Activated CD4-positive, CD25-positive, alpha-beta regulatory T cell treated with anti-CD3 and anti-CD28 coated beads, Interleukin-2, amount 50 U/mL, for 16 hours (primary cell): ENCODE measurements around the gene MPST.

Experiments used
- DNase-seq: peaks from one replicate; pipeline ENCODE4 v3.0.0-alpha.2; 2020; ENCODE audit warnings: low read depth, low spot score

Gene MPST

DNA sequence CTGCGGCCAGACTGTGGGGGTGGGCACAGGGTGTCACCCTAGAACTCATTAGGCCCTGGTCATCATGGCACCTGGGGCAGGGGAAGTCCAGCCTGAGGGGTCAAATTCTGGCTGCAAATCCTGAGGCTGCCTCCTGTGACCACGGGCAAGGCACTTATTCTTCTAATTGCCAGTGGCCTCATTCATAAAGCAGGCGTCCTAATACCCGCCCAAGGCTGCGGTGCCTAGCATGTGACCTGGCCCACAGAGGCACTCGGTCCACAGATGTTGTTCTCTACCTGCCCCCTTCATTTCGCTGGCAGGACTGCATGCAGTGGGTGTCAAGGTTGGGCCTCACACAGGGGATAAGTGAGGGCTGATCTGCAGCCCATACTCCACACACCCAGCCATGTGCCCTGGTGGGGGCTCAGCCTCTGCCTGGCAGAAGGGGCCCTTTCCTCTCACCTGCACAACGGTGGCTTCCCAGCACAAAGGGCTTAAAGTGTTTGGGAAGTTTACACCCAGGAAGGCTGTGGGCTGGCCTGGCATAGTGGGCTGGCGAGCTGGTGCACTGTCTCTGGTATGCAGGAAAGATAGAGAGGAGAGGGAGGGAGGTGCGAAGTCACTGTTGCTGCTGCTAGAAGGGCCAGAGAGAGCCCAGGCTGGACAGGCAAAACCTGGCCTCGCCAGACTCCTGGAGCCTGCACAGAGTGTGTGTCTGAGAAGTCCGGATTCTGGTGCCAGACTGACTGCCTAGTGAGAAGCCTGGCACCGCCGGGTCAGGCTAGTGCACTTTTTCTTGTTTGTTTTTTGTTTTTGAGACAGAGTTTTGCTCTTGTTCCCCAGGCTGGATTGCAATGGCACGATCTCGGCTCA, 3.2 kb downstream of the MPST start:
- no peak for DNase-seq

GRCh38 chr22:37023743-37024338, 4.3 kb downstream of the MPST start:
- no peak for DNase-seq

DNA sequence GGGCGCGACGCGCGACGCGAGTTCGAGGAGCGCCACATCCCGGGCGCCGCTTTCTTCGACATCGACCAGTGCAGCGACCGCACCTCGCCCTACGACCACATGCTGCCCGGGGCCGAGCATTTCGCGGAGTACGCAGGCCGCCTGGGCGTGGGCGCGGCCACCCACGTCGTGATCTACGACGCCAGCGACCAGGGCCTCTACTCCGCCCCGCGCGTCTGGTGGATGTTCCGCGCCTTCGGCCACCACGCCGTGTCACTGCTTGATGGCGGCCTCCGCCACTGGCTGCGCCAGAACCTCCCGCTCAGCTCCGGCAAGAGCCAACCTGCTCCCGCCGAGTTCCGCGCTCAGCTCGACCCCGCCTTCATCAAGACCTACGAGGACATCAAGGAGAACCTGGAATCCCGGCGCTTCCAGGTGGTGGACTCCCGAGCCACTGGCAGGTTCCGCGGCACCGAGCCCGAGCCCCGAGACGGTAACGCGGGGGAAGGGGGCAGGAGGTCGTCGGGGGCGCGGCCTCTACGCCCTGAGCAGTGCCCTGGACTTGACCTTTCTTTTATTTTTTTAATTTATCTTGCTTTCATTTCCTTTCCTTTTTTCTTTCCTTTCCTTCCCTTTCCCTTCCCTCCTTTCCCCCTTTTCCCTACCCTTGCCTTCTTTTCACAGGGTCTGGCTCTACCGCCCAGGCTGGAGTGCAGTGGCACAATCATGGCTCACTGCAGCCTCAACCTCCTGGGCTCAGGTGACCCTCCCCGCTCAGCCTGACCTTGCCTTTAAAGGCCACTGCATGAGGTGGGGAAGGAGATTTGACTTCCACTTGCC, 5.0 kb downstream of the MPST start:
- no peak for DNase-seq

GRCh38 chr22:37025500-37026070, 6.0 kb downstream of the MPST start:
- DNase-seq, result no peak

GRCh38 chr22:37026325-37026724, 6.8 kb downstream of the MPST start:
- no peak for DNase-seq

DNA sequence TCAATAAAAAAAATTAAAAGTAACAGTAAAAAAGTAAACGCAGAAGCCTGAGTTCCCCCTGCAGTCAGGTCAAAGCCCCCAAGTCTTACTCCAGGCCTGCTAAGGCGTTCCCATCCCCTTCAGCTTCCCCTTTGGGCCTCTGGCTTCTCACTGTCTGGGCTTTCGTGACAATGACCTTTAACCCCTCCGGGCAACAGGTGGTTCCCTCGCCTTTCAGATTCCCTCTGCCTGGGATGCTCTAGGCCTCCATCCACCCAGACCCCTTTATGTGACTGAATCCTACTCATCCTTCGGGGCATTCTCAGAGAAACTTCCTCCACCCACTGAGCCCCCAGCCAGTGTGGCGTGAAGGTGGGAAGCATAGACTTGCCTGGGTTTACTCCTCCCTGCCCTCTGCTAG, 8.0 kb downstream of the MPST start:
- DNase-seq, result no peak

GRCh38 chr22:37028692-37029674, 9.4 kb downstream of the MPST start:
- no peak for DNase-seq

- no peak for DNase-seq
These were observed 11.2 kb downstream of the MPST start for GRCh38 chr22:37030560-37031281.

- DNase-seq, result no peak
These were observed 12.6 kb downstream of the MPST start for GRCh38 chr22:37032134-37032534.

DNA sequence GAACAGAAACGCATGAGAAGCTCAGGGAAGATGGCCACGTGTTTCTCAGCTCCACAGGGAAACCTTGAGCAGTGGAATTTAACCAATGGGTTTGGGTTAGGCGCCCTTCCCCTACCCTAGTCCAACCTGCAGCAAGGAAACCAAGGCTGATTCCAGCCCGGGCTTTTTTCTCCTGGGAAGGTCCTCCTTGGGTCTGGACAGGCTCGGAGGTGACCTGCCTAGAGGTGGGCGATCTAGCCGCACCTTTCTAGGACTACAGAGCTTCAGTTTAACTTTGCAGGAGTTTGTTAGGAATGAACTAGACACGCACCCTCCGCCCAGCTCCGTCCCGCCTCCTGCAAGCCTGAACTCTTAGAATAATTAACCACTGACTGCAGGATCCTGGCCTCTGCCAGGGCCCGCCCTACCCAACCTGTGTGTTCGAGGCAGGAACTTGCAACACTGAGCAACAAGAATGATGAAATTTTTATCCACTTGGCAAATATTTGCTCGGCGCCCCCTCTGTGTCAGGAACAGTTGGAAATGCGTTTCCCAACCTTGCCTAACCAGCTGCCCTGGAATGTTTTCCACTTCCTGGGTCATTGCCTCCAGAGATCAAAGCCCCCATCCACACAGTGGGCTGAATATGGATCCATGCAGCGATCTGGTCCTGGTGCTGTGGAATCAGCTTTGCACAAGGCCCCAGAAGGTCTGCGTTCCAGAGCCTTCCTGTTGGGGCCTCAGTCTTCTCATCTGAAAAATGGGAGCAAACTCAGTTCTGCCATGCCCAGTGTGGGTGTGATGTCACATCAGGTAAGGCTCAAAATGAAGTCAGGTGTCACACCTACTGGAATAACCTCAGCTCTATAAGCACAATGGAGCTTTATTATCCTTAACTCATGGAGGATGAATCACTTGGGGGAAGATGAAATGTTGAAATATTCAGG, 13.3 kb downstream of the MPST start:
- DNase-seq, result no peak

- no peak for DNase-seq
These were observed 14.3 kb downstream of the MPST start for GRCh38 chr22:37033605-37034430.

DNA sequence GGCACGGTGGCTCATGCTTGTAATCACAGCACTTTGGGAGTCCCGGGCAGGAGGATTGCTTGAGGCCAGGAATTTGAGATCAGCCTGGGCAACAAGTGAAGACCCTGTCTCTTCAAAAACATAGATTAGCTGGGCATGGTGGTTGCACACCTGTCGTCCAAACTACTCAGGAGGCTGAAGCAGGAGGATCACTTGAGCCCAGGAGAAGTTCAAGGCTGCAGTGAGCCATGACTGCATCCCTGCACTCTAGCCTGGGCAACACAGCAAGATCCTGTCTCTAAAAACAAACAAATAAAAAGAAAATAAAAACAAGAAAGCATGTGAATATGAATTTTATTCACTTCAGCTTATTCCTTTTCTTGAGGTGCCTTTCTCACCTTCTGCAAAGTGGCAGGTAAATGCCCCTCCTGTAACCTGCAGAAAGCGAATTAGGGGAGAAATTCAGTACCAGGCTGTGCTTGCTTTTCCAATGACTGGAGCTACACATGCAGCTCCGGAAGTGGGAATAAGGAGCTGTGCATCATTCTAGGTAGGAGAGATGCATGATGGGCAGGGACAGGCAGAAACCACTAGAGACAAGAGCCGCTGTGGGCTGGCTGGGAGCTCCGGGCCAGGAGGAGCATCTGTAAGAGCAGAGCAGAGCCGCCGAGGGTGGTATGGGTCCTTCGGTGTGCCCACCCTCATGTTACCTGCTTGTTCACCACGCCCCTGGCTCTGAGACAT, 17.3 kb downstream of the MPST start:
- no peak for DNase-seq

- DNase-seq, result no peak
These were observed 18.1 kb downstream of the MPST start for GRCh38 chr22:37037669-37038068.

GRCh38 chr22:37039466-37039865, 19.9 kb downstream of the MPST start:
- DNase-seq, result no peak

GRCh38 chr22:37043209-37043827, 23.8 kb downstream of the MPST start:
- DNase-seq, result no peak

DNA sequence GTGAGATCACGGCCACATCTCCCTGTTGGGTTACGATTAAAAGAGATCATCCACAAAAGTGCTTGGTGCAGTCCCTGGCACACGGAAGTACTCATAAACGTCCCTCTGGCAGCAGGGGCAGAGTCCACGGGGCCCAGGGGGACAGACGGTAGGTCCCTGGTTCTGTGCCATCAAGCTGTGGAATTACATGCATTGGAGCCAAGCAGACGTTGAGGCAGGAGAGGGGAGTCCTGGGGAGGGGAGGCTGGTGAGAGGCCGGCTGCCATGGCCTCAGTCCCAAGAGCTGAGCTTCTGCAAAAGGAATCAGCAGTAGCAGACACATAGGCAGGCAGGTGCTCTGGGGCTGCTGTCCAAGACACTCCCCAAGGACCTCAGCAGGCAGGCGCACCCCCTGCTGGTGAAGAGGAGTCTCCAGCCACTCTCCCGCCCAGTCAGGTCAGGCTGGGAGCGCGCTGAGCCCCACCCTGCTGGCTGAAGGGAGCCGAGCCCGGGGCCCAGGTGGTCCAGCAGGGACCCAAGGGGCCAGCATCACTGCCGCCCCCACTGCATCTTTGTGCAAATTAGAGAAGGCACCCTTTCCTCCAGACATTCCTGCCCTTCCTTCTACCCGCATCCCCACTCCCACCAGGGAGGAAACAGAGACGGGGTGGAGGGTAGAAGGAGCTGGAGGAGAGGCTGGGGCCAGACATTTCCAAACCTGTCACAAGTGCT, 24.4 kb downstream of the MPST start:
- DNase-seq, result no peak
